ENCODE data around the gene APOL3. TPM values are rescaled to one million over a fixed set of nuclear protein-coding genes. Genes with fewer than 3 reads are reported as not detected.

Gene APOL3
- total RNA-seq, 1 experiment from 2014 or later: not detected

DNA sequence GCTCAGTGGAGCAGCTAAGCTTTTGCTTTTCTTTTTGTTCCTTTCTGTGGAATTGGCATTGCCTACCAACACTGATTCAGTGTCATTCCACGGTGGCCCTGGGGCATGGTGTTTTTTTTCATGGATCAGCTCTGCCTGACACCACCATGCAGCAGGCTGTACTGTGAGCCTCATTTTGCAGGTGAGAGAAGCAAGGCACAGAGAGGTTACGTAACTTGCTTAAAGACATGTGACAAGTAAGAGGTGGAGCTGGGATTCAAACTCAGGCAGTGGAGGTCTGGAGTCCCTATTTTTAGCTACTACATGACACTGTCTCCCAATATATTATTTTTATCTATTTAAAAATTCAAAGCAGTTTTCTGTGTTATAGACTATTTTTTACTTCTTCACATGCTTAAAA is 44.4 kb downstream of the APOL3 start:
- no peaks in the 10 kb centered on the region for H3K27me3 ChIP-seq (ENCODE audit: insufficient read depth, low read length)
- peaks cover 5 to 8% of the 10 kb centered on the region in 2 experiments for H3K4me1 Mint-ChIP-seq
- no peak overlapping the region for H2BK120ac ChIP-seq (ENCODE audit: low read depth, low read length, poor library complexity, severe bottlenecking)
- no CpG with 5 or more reads among the region's 2 CpGs for WGBS (ENCODE audit: extremely low coverage, insufficient read length, low lambda C conversion rate)
- no peak overlapping the region for H3K4me3 Mint-ChIP-seq
- H3K79me2 ChIP-seq (ENCODE audit: insufficient read depth, low read length): no peaks in the 10 kb centered on the region
- no peak overlapping the region; the same call in 1 of the 2 replicates for H3K14ac ChIP-seq (ENCODE audit: insufficient read depth, low read length)
- no peak overlapping the region for H3K9ac ChIP-seq (ENCODE audit: extremely low read depth, insufficient read length, low read length)
- no peak overlapping the region for H2AK5ac ChIP-seq (ENCODE audit: insufficient read length, low read length)
- no peak overlapping the region for H3K27ac ChIP-seq (ENCODE audit: insufficient read length, low read depth, low read length)
- no peaks in the 10 kb centered on the region for H3K79me1 ChIP-seq (ENCODE audit: insufficient read depth, low read depth, low read length, poor library complexity, severe bottlenecking)
- no peak overlapping the region for H2BK20ac ChIP-seq (ENCODE audit: low read depth, low read length, poor library complexity, severe bottlenecking)
- H3K4me2 ChIP-seq (ENCODE audit: insufficient read depth, insufficient read length, low read length): no peak overlapping the region
- 0 out of 2 replicates have a peak, but pooled peaks cover 1% of the 10 kb centered on the region for H3K4me1 ChIP-seq (ENCODE audit: insufficient read depth, low read length)
- no peak overlapping the region for H2AFZ ChIP-seq (ENCODE audit: low read length)
- H4K8ac ChIP-seq (replicated peaks; ENCODE audit: insufficient read length, low read depth, low read length): no peak overlapping the region
- H3K27me3 Mint-ChIP-seq (ENCODE audit: low read depth): peaks cover 1% of the 10 kb centered on the region
- no peak overlapping the region for H2BK15ac ChIP-seq (ENCODE audit: low read depth, low read length)
- H3K36me3 Mint-ChIP-seq (ENCODE audit: insufficient read depth in 1 of 3, low read depth in 3 of 3): no peaks in the 10 kb centered on the region; a peak in 1 of 7 replicates
- H3K27ac Mint-ChIP-seq: peak overlapping the region in 1 of 3 experiments; percentile 48; a peak in 1 of 7 replicates
- H3K23ac ChIP-seq (ENCODE audit: insufficient read length, low read depth, low read length): no peak overlapping the region
- H3K9me3 Mint-ChIP-seq: no peaks in the 10 kb centered on the region
- H3K56ac ChIP-seq (ENCODE audit: insufficient read length, low read depth, low read length): no peak overlapping the region
- H4K91ac ChIP-seq (ENCODE audit: insufficient read length, low read depth, low read length): no peak overlapping the region
- no peaks in the 10 kb centered on the region for H4K20me1 ChIP-seq (ENCODE audit: control insufficient read depth, insufficient read depth, insufficient read length)
- no peak overlapping the region for H2BK12ac ChIP-seq (ENCODE audit: insufficient read length, low read depth, low read length)
- no peak overlapping the region for H2BK5ac ChIP-seq (ENCODE audit: insufficient read length, low read length)
- H3T11ph ChIP-seq (ENCODE audit: low read length): no peak overlapping the region
- H3K18ac ChIP-seq (ENCODE audit: insufficient read length, low read depth, low read length): no peak overlapping the region
- DNase-seq: no peak
- no peak overlapping the region for H3K4ac ChIP-seq (ENCODE audit: low read depth, low read length)
- H3K9me3 ChIP-seq (ENCODE audit: control insufficient read depth, low read depth, low read length): no peaks in the 10 kb centered on the region
- no peak overlapping the region for H4K5ac ChIP-seq (ENCODE audit: insufficient read length, low read depth, low read length)
- no peaks in the 10 kb centered on the region for H3K23me2 ChIP-seq (ENCODE audit: insufficient read length, low read depth, low read length, poor library complexity, severe bottlenecking)
- TF ChIP-seq, protein P1, sequence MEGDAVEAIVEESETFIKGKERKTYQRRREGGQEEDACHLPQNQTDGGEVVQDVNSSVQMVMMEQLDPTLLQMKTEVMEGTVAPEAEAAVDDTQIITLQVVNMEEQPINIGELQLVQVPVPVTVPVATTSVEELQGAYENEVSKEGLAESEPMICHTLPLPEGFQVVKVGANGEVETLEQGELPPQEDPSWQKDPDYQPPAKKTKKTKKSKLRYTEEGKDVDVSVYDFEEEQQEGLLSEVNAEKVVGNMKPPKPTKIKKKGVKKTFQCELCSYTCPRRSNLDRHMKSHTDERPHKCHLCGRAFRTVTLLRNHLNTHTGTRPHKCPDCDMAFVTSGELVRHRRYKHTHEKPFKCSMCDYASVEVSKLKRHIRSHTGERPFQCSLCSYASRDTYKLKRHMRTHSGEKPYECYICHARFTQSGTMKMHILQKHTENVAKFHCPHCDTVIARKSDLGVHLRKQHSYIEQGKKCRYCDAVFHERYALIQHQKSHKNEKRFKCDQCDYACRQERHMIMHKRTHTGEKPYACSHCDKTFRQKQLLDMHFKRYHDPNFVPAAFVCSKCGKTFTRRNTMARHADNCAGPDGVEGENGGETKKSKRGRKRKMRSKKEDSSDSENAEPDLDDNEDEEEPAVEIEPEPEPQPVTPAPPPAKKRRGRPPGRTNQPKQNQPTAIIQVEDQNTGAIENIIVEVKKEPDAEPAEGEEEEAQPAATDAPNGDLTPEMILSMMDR (conservative IDR thresholded peaks at IDR 0.05): no peak
